ENCODE data around the gene CGB5.
A peak's percentile ranks its signal among the peaks of the same experiment; 100 is the strongest.
"Not testable (repeated sequence)": the region's sequence is repeated elsewhere in the genome, so short reads cannot be mapped to it uniquely, and the experiment has no call there.

The CGB5 gene

DNA sequence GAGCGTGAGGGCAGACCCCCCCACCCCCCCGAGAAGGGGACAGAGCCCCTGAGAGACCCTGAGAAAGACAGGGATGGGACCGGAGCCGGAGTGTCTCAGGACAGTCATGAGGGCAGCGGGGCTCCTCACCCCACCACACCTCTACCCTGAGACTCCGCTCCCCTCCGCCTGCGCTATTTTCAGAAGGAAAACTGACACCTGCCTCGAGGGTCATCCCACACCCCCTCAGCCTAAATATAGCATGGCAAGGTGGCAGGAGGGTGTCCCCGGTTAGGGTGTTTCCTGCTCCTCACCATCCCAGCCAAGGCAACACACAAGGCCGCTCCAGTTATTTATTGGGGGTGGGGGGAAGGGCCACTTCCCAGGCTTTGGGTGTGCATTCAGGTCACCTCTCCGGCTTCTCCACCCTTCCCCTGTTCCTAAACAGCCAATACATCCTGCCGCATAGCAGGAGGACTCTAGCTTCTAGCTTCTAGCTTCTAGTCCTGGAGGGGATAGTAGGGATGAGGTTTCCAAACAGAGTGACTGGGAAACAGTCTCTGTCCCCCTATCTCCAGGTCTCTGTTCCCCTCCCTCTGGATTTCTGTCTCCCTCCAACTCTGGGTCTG is 22.4 kb downstream of the CGB5 start:
- TF ChIP-seq, protein P1, sequence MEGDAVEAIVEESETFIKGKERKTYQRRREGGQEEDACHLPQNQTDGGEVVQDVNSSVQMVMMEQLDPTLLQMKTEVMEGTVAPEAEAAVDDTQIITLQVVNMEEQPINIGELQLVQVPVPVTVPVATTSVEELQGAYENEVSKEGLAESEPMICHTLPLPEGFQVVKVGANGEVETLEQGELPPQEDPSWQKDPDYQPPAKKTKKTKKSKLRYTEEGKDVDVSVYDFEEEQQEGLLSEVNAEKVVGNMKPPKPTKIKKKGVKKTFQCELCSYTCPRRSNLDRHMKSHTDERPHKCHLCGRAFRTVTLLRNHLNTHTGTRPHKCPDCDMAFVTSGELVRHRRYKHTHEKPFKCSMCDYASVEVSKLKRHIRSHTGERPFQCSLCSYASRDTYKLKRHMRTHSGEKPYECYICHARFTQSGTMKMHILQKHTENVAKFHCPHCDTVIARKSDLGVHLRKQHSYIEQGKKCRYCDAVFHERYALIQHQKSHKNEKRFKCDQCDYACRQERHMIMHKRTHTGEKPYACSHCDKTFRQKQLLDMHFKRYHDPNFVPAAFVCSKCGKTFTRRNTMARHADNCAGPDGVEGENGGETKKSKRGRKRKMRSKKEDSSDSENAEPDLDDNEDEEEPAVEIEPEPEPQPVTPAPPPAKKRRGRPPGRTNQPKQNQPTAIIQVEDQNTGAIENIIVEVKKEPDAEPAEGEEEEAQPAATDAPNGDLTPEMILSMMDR (conservative IDR thresholded peaks at IDR 0.05) = no peak
- no peak overlapping the region for H3K27ac ChIP-seq

DNA sequence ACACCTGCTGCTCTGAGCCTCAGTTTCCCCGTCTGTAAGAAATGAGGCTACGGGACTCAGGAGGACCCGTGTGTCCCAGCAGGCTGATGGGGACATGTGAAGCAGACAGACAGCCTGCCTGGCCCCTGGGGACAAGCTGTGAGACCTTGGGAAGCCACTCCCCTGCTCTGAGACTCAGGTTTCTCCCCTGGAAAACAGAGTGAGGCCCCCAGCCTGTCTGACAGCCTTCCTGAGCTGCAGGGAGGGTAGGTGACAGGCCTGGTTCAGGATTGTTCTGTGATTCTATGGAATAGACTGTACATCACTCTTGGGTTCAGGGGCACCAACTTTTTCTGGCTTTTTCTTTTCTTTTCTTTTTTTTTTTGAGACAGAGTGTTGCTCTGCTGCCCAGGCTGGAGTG is 23.9 kb downstream of the CGB5 start:
- H3K27ac ChIP-seq = no peak overlapping the region
- TF ChIP-seq, protein P1 (conservative IDR thresholded peaks at IDR 0.05) = no peak

DNA sequence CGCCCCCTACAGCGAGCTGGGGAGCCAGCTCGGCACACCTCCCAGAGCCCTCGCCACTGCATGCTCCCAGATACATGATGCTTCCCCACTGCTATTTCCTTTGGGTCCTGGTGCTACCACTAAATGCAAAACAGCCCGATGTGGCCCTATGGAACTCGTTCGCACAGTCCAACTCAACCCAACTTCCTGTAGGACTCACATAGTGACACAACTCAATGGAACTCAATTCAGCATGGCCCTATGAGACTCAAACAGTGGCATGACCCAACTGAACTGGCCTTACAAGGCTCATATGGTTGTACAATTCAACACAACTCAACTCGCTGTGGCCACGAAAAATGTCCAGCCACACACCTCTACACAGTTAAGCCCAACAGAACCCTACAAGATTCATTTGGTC is 25.4 kb downstream of the CGB5 start:
- no peak overlapping the region for H3K27ac ChIP-seq

GRCh38 chr19:49070416-49070815 is 26.8 kb downstream of the CGB5 start:
- TF ChIP-seq, protein P1 (conservative IDR thresholded peaks at IDR 0.05) = no peak
- no peak overlapping the region for H3K27ac ChIP-seq

More for the DNA sequence above, 25.4 kb downstream of the CGB5 start:
- TF ChIP-seq, protein P1 (conservative IDR thresholded peaks at IDR 0.05) = no peak

- TF ChIP-seq, protein P1 (conservative IDR thresholded peaks at IDR 0.05) = no peak
- H3K27ac ChIP-seq = no peak overlapping the region
These were observed 28.4 kb downstream of the CGB5 start for GRCh38 chr19:49071860-49072547.

DNA sequence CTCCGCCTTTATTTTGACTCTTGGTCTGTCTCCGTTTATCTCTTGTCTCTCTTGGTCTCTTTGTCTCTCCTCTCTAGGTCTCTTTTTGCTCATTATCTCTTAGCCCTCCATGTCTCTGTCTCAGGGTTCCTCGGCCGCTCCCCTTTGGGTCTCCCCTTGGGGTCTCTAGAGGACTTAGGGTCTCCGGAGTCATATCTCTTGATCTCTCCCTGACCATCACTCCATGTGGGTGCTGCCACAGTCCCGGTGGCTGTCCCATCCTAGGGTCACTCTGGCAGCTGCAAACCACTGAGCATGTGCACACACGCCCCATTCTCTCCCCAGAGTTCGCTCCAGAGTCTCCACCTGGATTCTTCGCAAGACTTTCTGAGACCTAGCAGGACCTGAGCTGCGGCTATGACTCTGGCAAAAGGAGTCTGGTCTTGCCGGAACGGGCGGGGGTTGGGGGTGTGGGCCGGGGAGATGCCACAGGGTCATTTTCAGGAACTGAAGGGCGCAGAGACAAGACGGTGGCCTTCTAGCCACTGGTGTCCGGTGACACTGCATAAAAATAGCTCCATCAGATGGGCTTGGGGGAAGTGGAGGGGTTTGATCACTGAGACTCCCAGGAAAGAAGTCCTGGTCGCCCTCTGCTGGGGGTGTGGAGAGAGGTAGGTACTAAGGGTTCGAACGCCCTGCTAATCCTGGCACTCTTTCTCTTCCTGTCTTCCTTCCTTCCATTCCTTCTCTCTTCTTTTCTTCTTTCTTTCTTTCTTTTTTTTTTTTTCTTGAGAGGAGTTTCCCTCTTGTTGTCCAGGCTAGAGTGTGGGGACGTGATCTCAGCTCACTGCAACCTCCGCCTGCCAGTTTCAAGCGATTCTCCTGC is 30.1 kb downstream of the CGB5 start:
- TF ChIP-seq, protein P1 (conservative IDR thresholded peaks at IDR 0.05) = peak; percentile 28
- H3K27ac ChIP-seq = no peak overlapping the region

GRCh38 chr19:49074869-49075268 is 31.2 kb downstream of the CGB5 start:
- TF ChIP-seq, protein P1 (conservative IDR thresholded peaks at IDR 0.05) = peak; percentile 92

More at GRCh38 chr19:49074869-49075268, 31.2 kb downstream of the CGB5 start:
- H3K27ac ChIP-seq = not testable (repeated sequence)

Data from VCaP (cell line).